Adrenal gland (tissue), 12 donors: Measurements from ENCODE around the gene DTX4. TPM values are rescaled to one million over a fixed set of nuclear protein-coding genes. Genes with fewer than 3 reads are reported as not detected.

Experiments used
- DNase-seq, 7 donors: peaks; one replicate each; pipeline ENCODE4 v3.0.0-alpha.2; 2019 to 2020
- H3K27ac ChIP-seq, 5 donors: fragments of 200-600 bp; sonication (generic) in 4 of 5; 1 replicate in 3 of 5; 2 replicates in 2 of 5; pipeline versions ENCODE4 v1.5.1 to v1.8.0; 2016 to 2020; ENCODE audit warnings: mild to moderate bottlenecking in 1 of 5
- H3K27me3 ChIP-seq: fragments of 200-600 bp; 2 replicates; pipeline ENCODE4 v1.8.0; 2021
- H3K36me3 ChIP-seq, 2 donors: fragments of 200-600 bp; replicated peaks in 1 of 2; 1 replicate in 1 of 2; 2 replicates in 1 of 2; pipeline versions ENCODE4 v1.5.1 to v1.8.0; 2018 to 2022
- H3K4me1 ChIP-seq, 2 donors: fragments of 200-600 bp; replicated peaks in 1 of 2; 1 replicate in 1 of 2; 2 replicates in 1 of 2; pipeline versions ENCODE4 v1.5.1 to v1.8.0; 2018 to 2021
- H3K4me3 ChIP-seq, 4 donors: fragments of 200-600 bp; sonication (generic) in 3 of 4; one replicate each; pipeline ENCODE4 v1.5.1; 2016 to 2018
- H3K9me3 ChIP-seq, 3 donors: fragments of 200-600 bp; sonication (generic) in 1 of 3; replicated peaks in 1 of 3; 1 replicate in 2 of 3; 2 replicates in 1 of 3; pipeline versions ENCODE4 v1.5.1 to v1.8.0; 2016 to 2021
- CTCF ChIP-seq, 6 experiments: fragments of 450-650 bp in 4 of 6; fragments of 200-600 bp in 2 of 6; sonication (generic) in 1 of 6; IDR thresholded peaks; 1 replicate in 5 of 6; 2 replicates in 1 of 6; pipeline versions ENCODE4 v1.5.1 to v1.8.0; 2016 to 2021; ENCODE audit warnings: antibody characterized with exemption in 6 of 6, mild to moderate bottlenecking in 2 of 6, moderate library complexity in 1 of 6
- POLR2A ChIP-seq, 2 donors: fragments of 450-650 bp; IDR thresholded peaks; one replicate each; pipeline ENCODE4 v1.6.1; 2017; ENCODE audit warnings: antibody characterized with exemption in 2 of 2, mild to moderate bottlenecking in 2 of 2, moderate library complexity in 1 of 2
- WGBS, 4 donors: extraction: QIAGEN DNeasy Blood & Tissue Kit in 2 of 4; methylation state at CpG; one replicate each; pipeline versions ENCODE4 v1.1.5 to v1.1.7; 2013 to 2017; 5-methylcytosine and 5-hydroxymethylcytosine counted together
- intact Hi-C, 2 donors: fragments of 100-400 bp; cut with DNase I; formaldehyde crosslinking; loops; one replicate each; pipeline versions ENCODE4 v1.14.1 to v1.15.0; 2022 to 2023
- polyA plus RNA-seq, 3 donors: library from polyadenylated mRNA; stranded (reverse); fragments of 200-250 nt in 2 of 3; fragments of 350-450 nt in 1 of 3; fragmentation: Illumina TruSeq in 1 of 3; extraction: RNeasy Lipid Tissue Mini Kit (QIAGEN cat#74804) in 1 of 3; gene quantifications; one replicate each; pipeline ENCODE4 v1.2.3, GENCODE V29; 2013 to 2014
- total RNA-seq, 9 donors: library from RNA; depleted of rRNA in 4 of 9; stranded (reverse); fragments of >200 nt in 4 of 9; fragments of 120-200 nt in 1 of 9; fragmentation: NEBNext Ultra II Directional in 1 of 9; extraction: Animal tissue kit (Norgen Biotek cat#: 25700) in 1 of 9; gene quantifications; one replicate each; pipeline versions ENCODE4 v1.1.0 to v1.2.4, GENCODE V29; 2013 to 2023
- donor health status: healthy with polysubstance abuse.
- donor health status: Bipolar disorder and iron deficiency.
- donor health status: DM: yes; HTN: yes; CAD: no.
- donor health status: DM: no; HTN: no; CAD: no.
- donor health status: DM: no; HTN: no; CAD: no.
- donor health status: DM: yes; HTN: yes; CAD: no.

DTX4 gene
- total and polyA plus RNA-seq, 12 donors = 1.2 to 7.8 (median 3.0) TPM

GRCh38 chr11:59200423-59200746 is 28.5 kb downstream of the DTX4 start:
- TF ChIP-seq CTCF (IDR thresholded peaks at IDR 0.05) = no peak
- TF ChIP-seq POLR2A (IDR thresholded peaks at IDR 0.05) = no peak
- WGBS, 4 donors = 41 to 50% (median 45%) methylated on average over 4 of the region's 4 CpGs
- peaks cover 4 to 17% of the 10 kb centered on the region in 2 donors for H3K4me1 ChIP-seq
- H3K4me3 ChIP-seq = no peak overlapping the region
- intact Hi-C loops = no loop called here
- H3K36me3 ChIP-seq = peaks cover 0 to 22% of the 10 kb centered on the region in 2 donors
- H3K27me3 ChIP-seq = no peaks in the 10 kb centered on the region
- DNase-seq = peak in 1 of 7 donors; percentile 37
- peak overlapping the region in 1 of 5 donors; percentile 6 for H3K27ac ChIP-seq
- H3K9me3 ChIP-seq = no peaks in the 10 kb centered on the region

GRCh38 chr11:59201353-59201752 is 29.4 kb downstream of the DTX4 start:
- H3K27me3 ChIP-seq = no peaks in the 10 kb centered on the region
- peaks cover 0 to 21% of the 10 kb centered on the region in 2 donors for H3K36me3 ChIP-seq
- TF ChIP-seq POLR2A (IDR thresholded peaks at IDR 0.05) (no peak), CTCF (IDR thresholded peaks at IDR 0.05) (no peak)
- 93 to 100% (median 94%) methylated on average over 3 of the region's 3 CpGs for WGBS, 4 donors
- no peak for DNase-seq
- peaks cover 4 to 17% of the 10 kb centered on the region in 2 donors for H3K4me1 ChIP-seq
- H3K9me3 ChIP-seq = no peaks in the 10 kb centered on the region
- intact Hi-C loops = no loop called here
- H3K4me3 ChIP-seq = no peak overlapping the region
- H3K27ac ChIP-seq = no peak overlapping the region

GRCh38 chr11:59204746-59205145 is 32.8 kb downstream of the DTX4 start:
- 86 to 100% (median 90%) methylated on average over 3 of the region's 3 CpGs for WGBS, 4 donors
- Histone ChIP-seq H3K9me3 (no peaks in the 10 kb centered on the region), H3K27me3 (no peaks in the 10 kb centered on the region), H3K4me1 (peaks cover 0 to 8% of the 10 kb centered on the region in 2 donors), H3K4me3 (no peak overlapping the region), H3K36me3 (peaks cover 0 to 19% of the 10 kb centered on the region in 2 donors), H3K27ac (no peak overlapping the region)
- TF ChIP-seq CTCF (IDR thresholded peaks at IDR 0.05) (no peak), POLR2A (IDR thresholded peaks at IDR 0.05) (no peak)
- intact Hi-C loops = loop anchor here (5.0 kb wide), 1 partner anchor 32 kb away; the partner anchor contains the start of gene DTX4 (in 2 of the 2)
- no peak for DNase-seq

- WGBS, 4 donors = 73 to 87% (median 75%) methylated on average over 7 of the region's 7 CpGs
- Histone ChIP-seq H3K36me3 (peaks cover 0 to 19% of the 10 kb centered on the region in 2 donors), H3K27me3 (no peaks in the 10 kb centered on the region), H3K9me3 (no peaks in the 10 kb centered on the region), H3K27ac (no peak overlapping the region), H3K4me3 (no peak overlapping the region), H3K4me1 (peaks cover 0 to 8% of the 10 kb centered on the region in 2 donors)
- TF ChIP-seq POLR2A (IDR thresholded peaks at IDR 0.05) (no peak), CTCF (IDR thresholded peaks at IDR 0.05) (no peak)
- no peak for DNase-seq
- intact Hi-C loops = loop anchor here (5.0 kb wide), 1 partner anchor 33 kb away; the partner anchor contains the start of gene DTX4 (in 2 of the 2)
These were observed 33.7 kb downstream of the DTX4 start for GRCh38 chr11:59205648-59206047.
